T47D (cell line): ENCODE measurements around the gene ATP2B1.

Experiments
- DNase-seq, 2 experiments: peaks; one replicate each; pipeline versions ENCODE4 v3.0.0 to v3.0.0-alpha.2; 2011 to 2012; ENCODE audit warnings: low read depth in 1 of 2, low spot score in 1 of 2
- JUND ChIP-seq: IDR thresholded peaks from 2 replicates; pipeline ENCODE4 v1.6.1; 2012; ENCODE audit warnings: low read depth
- in situ Hi-C: cut with HindIII; loops from 2 replicates; pipeline ENCODE4 v1.10.0; 2016; ENCODE audit warnings: low sequenced_read_pairs, low pct_unique_long_range_greater_than_20kb

The ATP2B1 gene

GRCh38 chr12:89574736-89575208, 133.9 kb downstream of the ATP2B1 start:
- DNase-seq: no peak
- in situ Hi-C loops: no loop called here
- no peak for TF ChIP-seq JUND

DNA sequence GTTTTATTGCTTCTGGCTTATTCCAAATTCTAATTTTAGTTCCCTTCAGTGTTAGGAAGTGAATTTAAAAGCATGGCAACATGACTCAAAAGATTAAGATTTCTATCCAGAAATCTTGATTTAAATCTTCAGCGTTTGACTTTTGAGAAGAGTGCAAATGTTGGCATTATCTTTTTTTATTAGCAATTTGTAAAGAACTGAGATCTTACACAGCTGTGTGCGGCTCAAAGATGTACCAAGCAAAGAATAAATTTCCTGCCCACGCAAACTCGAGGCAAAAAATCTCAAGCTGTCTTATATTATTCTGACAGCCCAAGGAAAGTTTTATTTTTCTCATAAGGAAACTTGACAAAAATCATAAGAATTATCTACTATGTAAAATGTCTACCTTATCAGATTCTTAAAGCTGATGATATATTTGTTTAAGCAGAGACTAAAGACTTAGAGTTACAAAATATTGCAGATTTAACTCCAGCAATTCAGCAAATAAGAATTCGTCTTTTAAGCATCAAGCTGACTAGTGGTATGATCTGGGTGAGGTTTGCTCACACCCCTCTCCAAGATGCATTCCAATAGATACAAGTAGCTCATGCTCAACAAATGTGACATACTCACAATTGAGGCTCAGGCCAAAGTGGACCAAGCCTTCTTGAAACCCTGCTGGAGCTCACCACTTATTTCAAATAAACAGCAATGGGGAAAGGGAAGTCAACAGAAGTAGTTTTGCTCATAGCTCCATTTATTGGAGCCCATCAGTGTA, 135.4 kb downstream of the ATP2B1 start:
- in situ Hi-C loops: no loop called here
- TF ChIP-seq JUND: no peak

DNA sequence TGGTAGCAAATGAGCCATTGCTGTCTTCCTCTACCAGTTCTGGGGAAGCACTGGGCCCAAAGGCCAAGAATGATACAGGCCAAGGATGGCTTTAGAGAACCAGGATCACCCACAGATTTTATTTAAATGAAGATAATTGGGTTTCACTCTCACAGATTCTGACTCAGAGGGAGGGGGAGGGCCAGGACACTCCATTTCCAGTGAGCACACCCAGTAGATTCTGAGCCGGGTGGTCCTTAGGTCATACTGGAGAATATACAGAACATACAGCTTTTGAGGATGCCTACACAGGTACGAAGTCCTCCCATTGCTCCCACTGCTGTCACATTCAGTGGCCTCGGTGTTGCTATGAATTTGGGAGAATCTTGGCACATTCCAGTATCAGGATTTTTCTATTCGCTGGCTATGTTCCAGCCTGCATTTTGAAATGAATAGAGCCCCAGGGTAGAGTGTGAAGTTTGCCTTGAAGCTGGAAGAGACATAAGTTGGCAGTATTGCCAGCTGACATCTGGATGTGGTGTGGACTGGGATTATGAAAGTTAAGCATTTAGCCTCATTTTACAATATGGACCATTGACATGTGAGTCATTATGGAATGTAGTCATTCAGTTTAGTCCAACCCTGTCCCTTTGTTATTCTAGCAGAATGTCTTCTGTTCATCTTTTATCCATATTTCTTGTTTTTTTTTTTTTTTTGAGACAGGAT, 137.0 kb downstream of the ATP2B1 start:
- DNase-seq: no peak
- in situ Hi-C loops: no loop called here
- no peak for TF ChIP-seq JUND

More for the DNA sequence above, 135.4 kb downstream of the ATP2B1 start:
- no peak for DNase-seq

GRCh38 chr12:89568484-89568883, 140.2 kb downstream of the ATP2B1 start:
- TF ChIP-seq JUND: no peak
- no peak for DNase-seq
- in situ Hi-C loops: no loop called here

DNA sequence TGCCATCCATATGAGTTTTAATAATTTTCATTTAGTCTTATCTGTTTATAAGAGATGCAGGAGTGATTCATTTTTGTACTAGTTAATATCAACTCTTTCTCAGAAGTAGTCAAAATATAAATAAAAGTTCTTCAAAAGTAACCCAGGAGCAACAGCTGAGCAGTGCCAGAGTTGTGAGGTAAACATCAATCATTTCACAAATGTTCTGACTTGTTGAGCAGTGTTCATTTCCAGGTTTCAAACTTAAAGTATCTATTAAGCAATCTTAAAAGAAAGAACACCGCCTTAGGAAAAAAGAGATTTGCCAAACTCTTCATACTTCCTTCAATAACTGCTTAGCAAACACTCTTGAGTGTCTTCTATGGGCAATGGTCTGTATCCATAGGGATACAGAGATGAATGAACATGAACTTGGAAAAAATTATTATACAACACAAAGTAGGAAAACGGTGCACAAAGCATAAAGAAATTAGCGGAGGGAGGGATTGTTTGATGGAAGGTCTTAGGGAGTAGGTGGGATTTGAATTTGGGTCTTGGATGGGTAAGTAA, 140.9 kb downstream of the ATP2B1 start:
- in situ Hi-C loops: no loop called here
- DNase-seq: peak in 1 of 2 experiments; percentile 38

DNA sequence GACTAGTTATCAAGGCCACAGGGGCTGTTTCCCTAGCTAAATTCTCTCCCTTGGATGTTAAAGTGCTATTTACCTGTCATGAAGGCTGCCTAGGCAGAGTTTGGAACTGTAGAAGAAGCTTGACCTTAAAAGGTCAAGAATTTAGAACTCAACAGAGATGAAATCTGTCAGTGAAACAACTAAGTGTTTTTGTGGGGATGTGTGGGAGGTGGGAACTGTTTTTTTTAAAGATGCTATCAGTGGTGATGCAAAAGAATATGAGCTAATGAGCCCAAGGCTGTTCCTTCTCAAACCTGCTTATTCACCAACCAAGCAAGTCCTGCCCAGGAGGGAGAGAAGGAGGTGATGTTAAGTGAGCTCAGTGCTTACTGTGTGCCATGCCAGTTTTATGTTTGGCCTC, 142.0 kb downstream of the ATP2B1 start:
- in situ Hi-C loops: no loop called here
- TF ChIP-seq JUND: peak; percentile 92
- DNase-seq: peak; percentile 37 to 99

More for the DNA sequence above, 140.9 kb downstream of the ATP2B1 start:
- TF ChIP-seq JUND: no peak

- no peak for DNase-seq
- no peak for TF ChIP-seq JUND
- in situ Hi-C loops: no loop called here
Observed at GRCh38 chr12:89565002-89565401, 143.6 kb downstream of the ATP2B1 start.

DNA sequence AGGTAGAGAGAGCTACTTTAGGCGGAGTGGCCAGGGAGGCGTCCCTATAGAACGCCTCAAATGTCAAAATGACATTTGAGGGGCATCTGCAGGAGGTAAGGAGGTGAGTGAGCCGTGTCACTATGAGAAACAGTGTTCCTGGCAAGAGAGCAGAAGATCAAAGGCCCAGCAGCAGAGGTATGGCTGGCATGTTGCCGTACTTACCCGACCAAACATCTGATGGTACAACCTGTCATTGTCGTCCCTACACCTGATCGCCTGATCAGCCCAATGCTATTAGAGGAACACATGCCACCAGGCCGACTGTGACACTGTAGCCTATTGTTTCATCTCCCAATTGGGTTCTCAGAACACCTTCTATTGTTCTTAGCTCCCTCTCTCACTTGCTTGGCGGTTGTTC, 148.9 kb downstream of the ATP2B1 start:
- in situ Hi-C loops: no loop called here
- DNase-seq: no peak
- TF ChIP-seq JUND: no peak

GRCh38 chr12:89556976-89557375, 151.7 kb downstream of the ATP2B1 start:
- no peak for TF ChIP-seq JUND
- in situ Hi-C loops: no loop called here
- DNase-seq: no peak

DNA sequence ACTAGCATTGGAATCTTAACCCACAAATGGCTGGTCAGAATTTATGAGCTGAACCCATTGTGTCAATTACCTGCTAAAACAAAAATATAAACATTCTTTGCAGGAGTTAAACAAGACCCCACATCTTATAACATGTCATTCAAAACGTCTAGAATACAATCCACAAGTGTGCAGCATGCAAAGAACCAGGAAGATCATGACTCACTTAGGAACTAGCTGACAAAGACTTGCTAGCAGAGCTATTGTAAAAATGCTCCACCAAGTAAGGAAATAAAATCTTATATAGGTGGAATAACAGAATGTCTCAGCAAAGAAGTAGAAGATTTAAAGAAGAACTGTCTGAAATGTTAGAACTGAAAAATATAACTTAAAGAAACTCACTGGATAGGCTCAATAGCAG, 156.3 kb downstream of the ATP2B1 start:
- no peak for DNase-seq
- in situ Hi-C loops: no loop called here
- TF ChIP-seq JUND: no peak

DNA sequence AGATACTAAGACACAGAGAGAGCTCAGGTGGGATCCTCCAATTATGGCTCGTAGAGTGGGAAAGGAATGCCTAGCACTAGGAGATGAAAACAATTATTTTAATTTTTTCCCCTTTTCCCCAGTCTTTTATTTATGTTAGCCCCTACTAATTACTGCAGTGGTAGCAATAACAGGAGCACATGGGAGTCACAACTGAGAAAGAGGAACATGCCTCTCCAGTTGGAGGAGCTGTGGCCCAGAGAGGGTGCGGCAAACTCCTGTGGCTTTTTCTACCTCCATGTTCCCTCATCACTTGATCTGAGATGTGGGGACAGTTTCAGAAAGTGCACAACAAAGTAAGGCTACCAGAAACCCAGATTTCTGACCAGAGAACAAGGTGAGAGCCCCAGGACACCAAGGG, 156.9 kb downstream of the ATP2B1 start:
- no peak for TF ChIP-seq JUND
- no peak for DNase-seq
- in situ Hi-C loops: no loop called here

GRCh38 chr12:89547101-89547500, 161.5 kb downstream of the ATP2B1 start:
- TF ChIP-seq JUND: no peak
- no peak for DNase-seq
- in situ Hi-C loops: no loop called here

GRCh38 chr12:89546151-89546550, 162.5 kb downstream of the ATP2B1 start:
- TF ChIP-seq JUND: no peak
- DNase-seq: no peak
- in situ Hi-C loops: no loop called here
